GM19351 (cell line): ENCODE data around the gene TRMT2A.

Source experiments
- ATAC-seq: cut with Tn5 transposase; IDR thresholded peaks from one replicate; pipeline ENCODE4 v1.9.1; 2021; ENCODE audit warnings: mild to moderate bottlenecking, moderate library complexity; ENCODE audit not compliant: unreplicated experiment

TRMT2A gene

DNA sequence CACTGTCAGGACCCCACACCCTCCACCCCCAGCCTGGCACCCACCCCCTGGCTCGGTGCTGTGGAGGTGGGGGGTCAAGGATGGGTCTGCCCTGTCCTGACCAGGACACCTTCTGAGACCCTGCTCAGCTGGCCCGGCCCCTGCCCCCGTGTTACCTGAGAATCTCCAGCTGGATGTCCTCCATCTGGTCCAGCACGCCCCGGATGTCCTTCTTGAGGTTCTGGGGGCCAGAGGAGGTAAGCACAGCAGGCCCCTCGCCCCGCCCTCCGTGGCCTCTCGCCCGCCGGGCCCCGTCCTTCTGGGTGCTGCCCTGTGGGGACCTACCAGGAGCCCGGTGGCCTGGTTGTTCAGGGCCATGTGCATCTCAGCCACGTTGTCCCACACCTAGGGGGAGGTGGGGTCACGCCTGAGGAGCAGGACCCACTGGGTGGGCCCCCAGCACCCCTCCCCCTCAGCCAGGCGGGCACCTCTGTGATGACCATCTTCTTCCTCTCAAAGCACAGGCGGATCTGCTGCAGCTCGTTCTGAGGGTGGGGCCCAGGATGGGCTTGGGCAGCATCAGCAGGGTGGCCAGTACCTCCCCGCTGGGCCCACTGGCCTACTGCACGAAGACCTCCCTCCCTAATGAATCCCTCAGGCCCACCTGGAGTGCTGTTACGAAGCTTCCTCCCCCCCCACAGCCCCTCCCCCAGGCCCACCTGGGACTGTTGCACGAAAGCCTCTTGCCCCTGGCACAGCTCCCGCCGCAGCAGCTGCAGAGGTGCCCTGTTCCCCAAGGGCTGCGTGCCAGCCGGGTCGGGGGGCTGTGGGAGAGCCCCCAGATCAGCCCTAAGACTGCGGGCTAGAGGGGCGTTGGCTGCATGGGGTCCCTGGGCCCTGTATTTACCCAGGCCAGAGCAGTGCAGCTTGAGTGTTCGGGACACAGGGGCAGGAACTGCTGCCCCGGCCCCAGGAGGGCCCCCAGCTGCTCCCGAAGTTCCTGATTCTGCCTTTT is 32.5 kb upstream of the TRMT2A start:
- no peak for ATAC-seq

DNA sequence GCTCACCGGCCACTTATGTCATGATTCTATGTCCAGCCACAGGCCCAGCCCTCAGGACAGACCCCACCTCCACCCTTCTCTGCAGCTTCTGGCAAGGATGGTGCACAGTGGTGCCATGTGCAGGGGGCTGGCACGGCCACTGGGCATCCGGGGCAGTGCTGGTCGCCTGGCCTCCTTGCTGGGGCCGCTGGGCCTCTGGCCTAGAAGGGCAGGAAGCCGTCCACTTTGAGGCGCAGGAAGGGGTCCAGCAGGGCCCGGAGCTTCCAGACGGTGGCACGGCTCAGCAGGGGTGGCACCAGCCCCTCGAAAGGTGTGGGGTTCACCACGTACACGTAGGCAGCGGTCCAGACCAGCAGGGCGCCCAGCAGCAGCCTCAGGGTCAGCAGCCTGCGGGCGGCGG is 31.4 kb upstream of the TRMT2A start:
- no peak for ATAC-seq

DNA sequence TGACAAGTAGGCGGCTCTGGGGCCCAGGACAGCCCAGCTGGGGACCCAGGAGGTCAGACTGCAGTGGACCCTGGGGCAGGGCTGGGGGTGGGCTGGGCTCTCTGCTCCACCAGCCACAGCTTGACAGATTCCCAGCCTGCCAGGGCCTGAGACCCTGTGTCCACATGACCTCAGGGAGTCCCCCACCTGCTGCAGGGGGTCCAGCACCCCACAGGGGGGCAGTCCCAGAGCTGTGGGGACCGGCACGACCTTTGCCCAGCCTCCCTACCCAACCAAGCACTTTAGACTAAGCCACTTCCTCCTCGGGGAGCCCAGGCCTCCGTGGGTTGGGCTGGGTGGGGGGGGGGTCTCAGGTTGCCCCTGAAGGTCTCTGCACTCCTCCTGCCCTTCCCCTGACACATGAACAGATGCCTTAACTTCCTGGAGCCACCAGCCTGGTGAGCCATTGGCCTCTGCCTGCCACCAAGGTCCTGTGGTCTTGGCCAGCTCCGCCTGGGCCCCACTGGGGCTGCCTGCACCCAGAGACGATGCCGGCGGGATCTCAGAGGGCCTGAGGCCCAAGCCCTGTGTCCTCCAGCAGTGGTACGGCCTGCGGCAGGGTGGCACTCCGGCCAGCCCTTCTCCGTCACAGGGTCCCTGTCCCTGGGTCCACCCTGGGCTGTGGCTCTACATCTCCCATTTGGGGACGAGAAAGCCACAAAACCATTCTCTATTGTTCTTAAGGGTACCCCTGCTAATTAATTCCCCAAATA is 30.4 kb upstream of the TRMT2A start:
- ATAC-seq: no peak

DNA sequence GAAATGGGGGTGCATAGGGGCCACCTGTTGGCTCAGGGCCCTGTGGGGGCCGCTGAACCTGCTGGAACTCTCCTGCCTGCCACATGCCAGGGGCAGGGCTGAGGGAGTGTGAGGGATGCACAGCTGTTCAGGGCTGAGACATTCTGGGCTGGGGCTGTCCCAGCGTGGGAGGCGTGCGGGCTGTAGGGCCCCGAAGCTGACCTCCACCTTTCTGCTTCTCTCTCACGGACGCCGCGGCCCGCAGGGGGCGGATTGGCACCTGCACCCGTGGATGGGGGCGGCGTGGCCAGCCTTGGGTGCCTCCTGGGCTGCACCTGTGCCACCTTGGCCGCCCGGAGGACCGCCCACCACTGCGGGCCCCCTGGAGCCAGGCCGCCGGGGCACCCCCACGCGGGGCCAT is 29.8 kb upstream of the TRMT2A start:
- ATAC-seq: no peak

DNA sequence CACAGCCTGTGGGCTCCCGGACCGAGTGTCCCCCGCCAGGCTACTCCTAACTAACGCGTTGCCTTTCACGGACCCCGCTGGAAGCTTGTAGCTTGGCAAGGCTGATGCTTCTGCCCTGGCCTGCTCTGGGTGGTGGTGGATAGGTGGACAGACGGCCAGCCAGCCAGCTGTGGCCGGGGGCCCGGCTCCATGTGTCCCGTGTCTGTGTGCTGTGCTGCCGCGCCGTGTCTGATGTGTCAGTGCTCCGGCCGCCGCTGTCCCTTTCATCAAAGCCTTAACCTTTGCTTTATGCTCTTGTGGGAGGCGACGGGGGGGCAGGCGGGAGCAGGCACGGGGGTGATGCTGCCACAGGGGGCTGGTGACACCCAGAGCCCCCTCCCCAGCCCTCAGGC is 28.8 kb upstream of the TRMT2A start:
- ATAC-seq: no peak

DNA sequence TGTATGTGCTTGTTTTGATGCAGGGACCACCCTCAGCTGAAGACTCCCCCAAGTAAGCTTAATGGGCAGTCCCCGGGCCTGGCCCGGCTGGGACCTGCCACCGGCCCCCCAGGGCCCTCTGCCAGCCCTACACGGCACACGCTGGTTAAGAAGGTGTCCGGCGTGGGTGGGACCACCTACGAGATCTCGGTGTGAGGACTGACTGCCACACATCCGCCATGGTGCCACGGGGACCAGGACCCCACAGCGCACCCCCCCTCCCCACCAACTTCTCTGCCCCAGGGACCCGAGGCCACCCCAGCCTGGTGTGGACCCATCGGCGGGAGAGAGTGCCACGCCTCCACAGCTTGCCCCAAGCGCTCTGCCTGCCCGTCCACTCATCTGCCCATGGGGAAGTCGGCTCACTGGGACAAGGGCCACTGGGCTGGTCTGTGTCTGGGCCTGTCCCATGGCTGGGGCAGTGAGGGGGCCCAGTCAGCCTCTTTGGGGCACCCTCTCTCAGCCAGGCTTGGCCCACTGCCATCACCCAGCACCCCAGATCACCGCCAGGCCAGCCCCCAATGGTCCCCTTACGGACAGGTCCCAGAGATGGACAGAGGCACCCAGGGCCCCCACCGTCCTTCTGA is 28.3 kb upstream of the TRMT2A start:
- ATAC-seq: no peak

DNA sequence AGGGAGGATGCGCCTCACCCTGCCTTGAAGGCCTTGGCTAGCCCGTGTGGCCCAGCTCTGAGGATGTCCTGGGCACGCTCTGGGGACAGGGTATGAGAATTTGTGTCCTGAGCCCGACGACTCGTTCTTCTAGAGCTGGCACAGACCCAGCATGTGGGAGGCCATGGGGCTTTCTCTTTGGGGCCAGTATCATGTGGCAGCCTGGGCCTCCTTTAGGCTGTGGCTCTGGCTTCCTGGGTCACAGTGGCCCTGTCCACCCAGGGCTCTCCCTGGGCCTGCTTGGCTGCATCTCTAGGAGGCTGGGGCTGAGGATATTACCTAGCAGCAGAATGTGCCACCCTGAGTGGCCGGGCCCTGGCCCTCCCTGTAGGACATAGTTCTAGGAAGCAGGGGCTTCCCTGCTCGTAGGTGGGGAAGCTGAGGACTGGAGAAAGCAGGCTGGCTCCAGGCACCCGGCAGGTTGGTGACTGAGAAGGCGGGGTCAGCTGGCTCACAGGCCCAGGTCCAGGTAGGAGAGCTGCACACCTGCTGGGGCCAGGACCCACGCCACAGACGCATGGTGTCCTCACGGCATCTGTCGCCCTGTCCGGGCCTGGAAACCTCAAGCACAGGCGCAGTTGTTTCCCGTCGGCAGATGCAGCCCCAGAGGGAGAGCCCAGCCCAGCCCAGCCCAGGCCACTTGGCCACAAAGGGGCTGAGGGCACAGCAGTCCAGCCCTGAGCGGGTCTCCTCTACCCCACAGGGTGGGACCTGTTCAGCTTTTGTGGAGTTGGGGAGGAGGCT is 27.0 kb upstream of the TRMT2A start:
- no peak for ATAC-seq

DNA sequence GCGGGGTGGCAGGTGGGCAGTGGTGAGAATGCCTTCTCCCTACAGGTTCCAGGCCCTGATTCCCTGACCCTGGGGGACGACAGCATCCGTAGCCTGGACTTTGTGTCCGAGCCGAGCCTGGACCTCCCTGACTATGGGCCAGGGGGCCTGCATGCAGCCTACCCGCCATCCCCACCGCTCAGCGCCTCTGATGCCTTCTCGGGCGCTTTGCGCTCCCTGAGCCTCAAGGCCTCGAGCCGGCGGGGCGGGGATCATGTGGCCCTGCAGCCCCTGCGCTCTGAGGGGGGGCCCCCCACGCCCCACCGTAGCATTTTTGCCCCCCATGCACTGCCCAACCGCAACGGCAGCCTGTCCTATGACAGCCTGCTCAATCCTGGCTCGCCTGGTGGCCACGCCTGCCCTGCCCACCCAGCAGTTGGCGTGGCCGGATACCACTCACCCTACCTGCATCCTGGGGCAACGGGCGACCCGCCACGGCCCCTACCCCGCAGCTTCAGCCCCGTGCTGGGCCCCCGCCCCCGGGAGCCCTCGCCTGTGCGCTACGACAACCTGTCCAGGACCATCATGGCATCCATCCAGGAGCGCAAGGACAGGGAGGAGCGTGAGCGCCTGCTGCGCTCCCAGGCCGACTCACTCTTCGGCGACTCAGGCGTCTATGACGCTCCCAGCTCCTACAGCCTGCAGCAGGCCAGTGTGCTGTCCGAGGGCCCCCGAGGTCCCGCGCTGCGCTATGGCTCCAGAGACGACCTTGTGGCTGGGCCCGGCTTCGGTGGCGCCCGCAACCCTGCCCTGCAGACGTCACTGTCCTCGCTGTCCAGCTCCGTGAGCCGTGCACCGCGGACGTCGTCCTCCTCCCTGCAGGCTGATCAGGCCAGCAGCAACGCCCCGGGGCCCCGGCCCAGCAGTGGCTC is 25.9 kb upstream of the TRMT2A start:
- ATAC-seq: no peak

DNA sequence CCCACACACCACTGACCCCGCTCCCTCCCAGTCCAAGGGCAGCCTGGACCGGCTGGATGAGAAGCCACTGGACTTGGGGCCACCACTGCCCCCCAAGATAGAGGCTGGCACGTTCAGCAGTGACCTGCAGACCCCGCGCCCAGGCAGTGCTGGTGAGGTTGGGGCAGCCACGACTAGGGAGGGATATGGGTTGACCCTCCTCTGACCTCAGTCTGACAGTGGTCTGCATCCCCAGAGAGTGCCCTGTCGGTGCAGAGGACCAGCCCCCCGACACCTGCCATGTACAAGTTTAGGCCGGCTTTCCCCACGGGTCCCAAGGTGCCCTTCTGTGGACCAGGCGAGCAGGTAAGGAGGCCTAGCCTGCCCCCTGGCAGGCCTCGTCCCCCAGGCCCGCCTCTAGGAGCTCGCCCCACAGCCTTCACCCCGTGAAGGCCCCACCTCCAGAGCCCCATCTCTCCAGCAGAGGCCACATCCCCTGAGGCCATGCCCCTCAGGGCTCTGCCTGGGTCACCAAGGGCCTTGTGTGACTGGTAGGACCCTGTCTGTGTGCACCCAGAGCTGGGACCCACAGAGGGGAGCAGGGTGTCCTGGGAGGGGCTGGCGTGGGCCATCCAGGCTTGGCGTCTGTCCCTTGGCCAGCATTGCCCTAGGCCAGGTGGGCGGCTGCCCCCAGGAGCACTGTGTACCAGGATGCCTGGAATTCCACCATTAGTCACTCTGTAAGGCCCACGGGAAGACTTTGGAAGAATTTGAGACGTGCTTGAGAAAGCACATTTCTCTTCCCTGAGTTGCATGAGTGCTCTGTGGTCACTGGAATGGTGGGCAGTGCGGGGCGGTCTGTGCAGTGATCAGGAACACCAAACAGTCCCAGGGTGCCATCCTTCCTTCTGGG is 24.4 kb upstream of the TRMT2A start:
- no peak for ATAC-seq

DNA sequence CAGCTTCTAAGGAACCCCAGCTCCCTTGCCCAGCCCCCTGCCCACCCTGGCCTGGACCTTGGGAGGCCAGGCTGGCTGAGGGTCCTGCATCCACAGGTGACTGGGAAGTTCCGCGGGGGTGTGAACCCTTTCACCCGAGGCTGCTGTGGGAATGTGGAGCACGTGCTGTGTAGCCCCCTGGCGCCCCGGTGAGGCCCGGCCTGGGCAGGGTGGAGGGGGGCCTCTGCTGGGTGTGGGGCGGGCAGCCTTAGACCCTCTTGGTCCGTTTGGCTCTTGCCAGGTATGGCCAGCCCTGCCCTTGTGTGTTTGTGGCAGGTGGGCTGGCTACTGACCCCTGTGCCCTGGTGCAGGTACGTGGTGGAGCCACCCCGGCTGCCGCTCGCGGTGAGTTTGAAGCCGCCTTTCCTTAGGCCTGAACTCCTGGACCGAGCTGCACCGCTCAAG is 23.5 kb upstream of the TRMT2A start:
- ATAC-seq: no peak

DNA sequence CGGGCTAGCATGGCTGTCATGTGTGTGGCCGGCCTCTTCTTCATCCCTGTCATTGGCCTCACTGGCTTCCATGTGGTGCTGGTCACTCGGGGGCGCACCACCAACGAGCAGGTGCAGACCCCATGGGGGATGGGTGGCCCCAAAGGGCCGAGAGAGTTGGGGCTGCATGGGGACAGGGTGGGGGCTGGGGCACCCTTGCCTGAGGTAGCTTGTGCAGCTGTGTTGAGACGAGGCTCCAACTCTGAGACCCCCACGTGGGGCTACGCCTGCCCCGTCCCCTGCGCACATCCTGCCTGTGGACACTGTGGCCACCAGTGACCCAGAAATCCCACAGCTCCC is 23.1 kb upstream of the TRMT2A start:
- ATAC-seq: no peak

DNA sequence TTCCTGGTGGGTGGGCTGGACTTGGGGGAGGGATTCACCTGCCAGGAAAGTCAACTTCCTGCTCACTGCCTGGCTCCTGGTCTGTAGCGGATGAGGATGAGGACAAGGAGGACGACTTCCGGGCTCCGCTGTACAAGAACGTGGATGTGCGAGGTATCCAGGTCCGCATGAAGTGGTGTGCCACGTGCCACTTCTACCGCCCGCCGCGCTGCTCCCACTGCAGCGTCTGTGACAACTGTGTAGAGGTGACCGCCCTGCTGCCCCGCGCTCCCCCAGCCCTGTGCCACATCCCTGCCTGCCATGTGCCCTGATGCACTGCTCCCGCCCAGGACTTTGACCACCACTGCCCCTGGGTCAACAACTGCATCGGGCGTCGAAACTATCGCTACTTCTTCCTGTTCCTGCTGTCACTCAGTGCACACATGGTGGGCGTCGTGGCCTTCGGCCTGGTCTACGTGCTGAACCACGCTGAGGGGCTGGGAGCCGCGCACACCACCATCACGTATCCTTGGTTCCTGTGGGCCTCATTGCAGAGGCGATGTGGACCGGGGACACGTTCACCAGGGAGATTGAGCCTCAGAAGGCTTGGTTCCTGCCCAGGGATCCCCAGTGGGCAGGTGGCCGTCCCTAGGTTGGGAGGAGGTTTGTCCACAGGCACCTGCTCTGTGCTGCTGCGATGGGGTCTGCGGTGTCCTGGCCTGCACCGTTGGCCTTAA is 22.5 kb upstream of the TRMT2A start:
- ATAC-seq: no peak

DNA sequence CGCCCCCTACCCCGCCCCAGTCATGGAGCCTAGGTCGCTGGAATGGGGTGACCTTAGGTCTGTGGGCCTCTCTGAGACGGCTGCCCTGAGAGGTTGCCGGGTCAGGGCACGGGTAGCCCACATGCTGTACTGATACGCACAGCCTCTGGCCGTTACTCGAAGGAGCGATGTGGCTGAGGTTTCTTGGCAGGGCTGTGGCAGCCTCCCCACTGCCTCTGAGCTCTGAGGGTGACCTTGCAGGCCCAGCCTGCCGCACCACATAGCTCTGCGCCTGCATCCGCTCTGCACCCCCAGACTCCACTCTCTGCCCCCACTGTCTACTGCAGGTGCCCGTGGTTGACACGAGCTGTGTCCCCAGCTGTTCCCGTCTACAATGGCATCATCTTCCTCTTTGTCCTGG is 21.8 kb upstream of the TRMT2A start:
- ATAC-seq: no peak

DNA sequence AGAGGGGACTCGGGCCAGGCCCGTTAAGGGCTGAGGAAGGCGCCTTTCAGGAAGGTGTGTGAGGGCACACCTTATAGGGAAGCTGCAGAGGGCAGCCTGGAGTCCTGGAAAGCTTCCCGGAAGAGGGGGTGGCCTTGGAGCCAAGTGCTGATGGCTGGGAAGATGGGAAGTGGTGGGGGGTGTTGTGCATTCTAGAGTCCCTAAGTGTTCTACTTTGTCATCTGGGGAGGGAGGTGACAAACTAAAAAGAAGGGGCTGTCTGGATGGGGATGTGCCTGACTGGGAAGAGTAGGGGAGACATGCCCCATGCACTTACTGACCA is 21.4 kb upstream of the TRMT2A start:
- no peak for ATAC-seq

DNA sequence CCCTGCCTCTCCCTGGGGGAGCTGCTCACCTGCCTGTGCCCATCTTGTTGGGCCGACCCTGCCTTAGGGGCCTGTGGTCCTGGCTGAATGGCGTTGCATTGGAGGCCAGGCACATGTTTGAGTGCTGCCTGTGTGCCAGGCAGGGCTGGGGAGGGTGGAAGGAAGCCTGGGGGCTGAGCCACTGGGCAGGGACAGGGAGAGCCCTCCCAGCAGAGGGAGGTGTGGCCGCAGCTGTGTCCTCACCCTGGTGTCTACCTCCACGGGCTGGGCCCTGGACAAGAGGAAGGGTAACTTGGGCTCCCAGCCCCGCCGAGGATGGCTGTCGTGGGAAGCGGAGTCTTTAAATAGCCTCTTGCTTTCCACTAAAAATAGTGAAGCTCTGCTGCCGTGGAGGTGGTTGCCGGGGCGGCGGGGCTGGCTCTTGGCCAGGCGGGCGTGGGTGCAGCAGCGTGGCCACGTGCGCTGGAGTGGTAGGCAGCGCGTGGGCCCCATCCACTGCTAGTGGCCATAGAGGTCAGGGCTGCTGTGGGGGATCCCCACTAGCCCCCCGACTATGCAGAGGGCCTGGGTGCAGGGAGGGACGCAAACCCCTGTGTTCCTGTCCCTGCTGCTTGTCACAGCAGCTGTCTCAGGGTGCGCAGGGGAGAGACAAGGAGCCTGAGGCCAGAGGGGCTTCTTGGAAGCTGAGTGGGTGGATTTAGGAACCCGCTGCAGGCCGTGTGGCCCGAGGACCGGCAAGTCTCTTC is 20.8 kb upstream of the TRMT2A start:
- ATAC-seq: no peak

DNA sequence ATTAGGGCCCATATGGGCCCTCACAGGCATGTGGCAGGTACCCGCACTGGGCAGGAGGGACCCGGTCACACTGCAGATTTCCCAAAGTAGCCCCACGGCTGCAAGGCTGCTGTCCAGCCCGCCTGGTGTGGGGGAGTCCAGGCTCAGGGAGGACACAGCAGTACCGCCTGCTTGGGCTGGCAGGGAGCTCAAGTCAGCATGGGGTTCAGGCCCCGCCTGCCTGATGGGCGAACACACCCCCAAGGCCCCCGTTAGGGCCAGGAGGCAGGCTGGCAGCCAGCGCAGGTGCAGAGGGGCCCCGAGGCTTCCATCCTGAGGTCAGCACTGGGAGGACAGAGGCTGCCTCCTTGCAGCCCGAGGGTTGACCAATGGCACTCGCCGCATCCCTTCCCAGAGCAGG is 20.1 kb upstream of the TRMT2A start:
- ATAC-seq: no peak

DNA sequence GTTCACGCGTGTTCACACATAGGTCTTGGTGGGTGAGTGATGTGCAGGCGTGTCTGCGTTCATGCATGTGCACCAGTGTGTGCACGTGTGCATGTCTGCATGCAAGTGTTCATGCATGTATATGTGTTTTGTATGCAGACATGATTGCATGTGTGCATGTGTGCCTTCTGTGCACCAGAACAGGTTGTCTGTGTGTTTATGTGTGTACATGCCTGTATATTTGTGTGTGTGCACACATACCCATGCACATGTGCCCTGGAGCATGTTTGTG is 19.5 kb upstream of the TRMT2A start:
- ATAC-seq: no peak
